Lower lobe of right lung (tissue), 2 donors: Measurements from ENCODE around the gene ASF1B. TPM values are rescaled to one million over a fixed set of nuclear protein-coding genes. Genes with fewer than 3 reads are reported as not detected.

Experiments used
- ATAC-seq, 2 donors: fragments of 200-7000 bp; cut with Tn5 transposase; one replicate each; pipeline ENCODE4 v1.9.1; 2020 to 2022; ENCODE audit warnings: mild to moderate bottlenecking in 2 of 2, moderate library complexity in 2 of 2
- DNase-seq: peaks from one replicate; pipeline ENCODE4 v3.0.0-alpha.2; 2020
- H3K27ac ChIP-seq: fragments of 200-600 bp; one replicate; pipeline ENCODE4 v1.8.0; 2022
- H3K27me3 ChIP-seq: fragments of 200-600 bp; one replicate; pipeline ENCODE4 v1.8.0; 2022; ENCODE audit warnings: low read depth
- H3K36me3 ChIP-seq: fragments of 200-600 bp; one replicate; pipeline ENCODE4 v1.8.0; 2022; ENCODE audit warnings: mild to moderate bottlenecking
- H3K4me1 ChIP-seq: fragments of 200-600 bp; one replicate; pipeline ENCODE4 v1.8.0; 2022
- H3K4me3 ChIP-seq: fragments of 200-600 bp; one replicate; pipeline ENCODE4 v1.8.0; 2022; ENCODE audit warnings: mild to moderate bottlenecking
- H3K9me3 ChIP-seq: fragments of 200-600 bp; one replicate; pipeline ENCODE4 v1.8.0; 2022
- CTCF ChIP-seq: fragments of 200-600 bp; IDR thresholded peaks from one replicate; pipeline ENCODE4 v1.8.0; 2022; ENCODE audit warnings: antibody characterized with exemption, mild to moderate bottlenecking
- intact Hi-C: fragments of 100-400 bp; cut with DNase I; formaldehyde crosslinking; loops from one replicate; pipeline ENCODE4 v1.11.0; 2022
- total RNA-seq: library from RNA; stranded (reverse); fragmentation: NEBNext Ultra II Directional; extraction: Animal tissue kit (Norgen Biotek cat#: 25700); gene quantifications from one replicate; pipeline ENCODE4 v1.2.1, GENCODE V29; 2021
- donor health status: DM: no; HTN: yes; CAD: no; lungs with severe emphysema.

ASF1B gene
- total RNA-seq, 1 donor from 2014 or later: 2.6 TPM

- Histone ChIP-seq H3K9me3 (no peaks in the 10 kb centered on the region), H3K27me3 (no peaks in the 10 kb centered on the region), H3K36me3 (peaks cover 14% of the 10 kb centered on the region), H3K4me3 (peak overlapping the region; percentile 12), H3K27ac (peak overlapping the region; percentile 69), H3K4me1 (peaks cover 52% of the 10 kb centered on the region)
- intact Hi-C loops: no loop called here
- DNase-seq (no peak), ATAC-seq (no peak)
- no peak for TF ChIP-seq CTCF
Observed at GRCh38 chr19:14112051-14112808, 24.2 kb downstream of the ASF1B start.

- Histone ChIP-seq H3K9me3 (no peaks in the 10 kb centered on the region), H3K27me3 (no peaks in the 10 kb centered on the region), H3K36me3 (peaks cover 22% of the 10 kb centered on the region), H3K4me1 (peaks cover 49% of the 10 kb centered on the region), H3K27ac (no peak overlapping the region), H3K4me3 (no peak overlapping the region)
- intact Hi-C loops: no loop called here
- no peak for DNase-seq
- no peak for TF ChIP-seq CTCF
- no peak for ATAC-seq
Observed at GRCh38 chr19:14111486-14111885, 24.9 kb downstream of the ASF1B start.

- ATAC-seq: no peak
- no peak overlapping the region for H3K27ac ChIP-seq
- no peaks in the 10 kb centered on the region for H3K27me3 ChIP-seq
- no peak for TF ChIP-seq CTCF
- peaks cover 30% of the 10 kb centered on the region for H3K36me3 ChIP-seq
- DNase-seq: no peak
- H3K4me1 ChIP-seq: peaks cover 40% of the 10 kb centered on the region
- H3K4me3 ChIP-seq: no peak overlapping the region
- H3K9me3 ChIP-seq: no peaks in the 10 kb centered on the region
- intact Hi-C loops: no loop called here
Observed at GRCh38 chr19:14110650-14111049, 25.7 kb downstream of the ASF1B start.

GRCh38 chr19:14107581-14108461 is 28.6 kb downstream of the ASF1B start:
- peaks cover 55% of the 10 kb centered on the region for H3K36me3 ChIP-seq
- TF ChIP-seq CTCF: no peak
- no peaks in the 10 kb centered on the region for H3K9me3 ChIP-seq
- no peak for ATAC-seq
- intact Hi-C loops: no loop called here
- DNase-seq: no peak
- peaks cover 12% of the 10 kb centered on the region for H3K4me1 ChIP-seq
- H3K27ac ChIP-seq: no peak overlapping the region
- no peak overlapping the region for H3K4me3 ChIP-seq
- H3K27me3 ChIP-seq: no peaks in the 10 kb centered on the region

GRCh38 chr19:14106840-14107239 is 29.5 kb downstream of the ASF1B start:
- Histone ChIP-seq H3K4me1 (peaks cover 2% of the 10 kb centered on the region), H3K4me3 (no peak overlapping the region), H3K9me3 (no peaks in the 10 kb centered on the region), H3K27me3 (no peaks in the 10 kb centered on the region), H3K27ac (no peak overlapping the region), H3K36me3 (peaks cover 65% of the 10 kb centered on the region)
- ATAC-seq: peak; percentile 11 to 14
- intact Hi-C loops: no loop called here
- DNase-seq: no peak
- no peak for TF ChIP-seq CTCF
